SJCRH30 (cell line): ENCODE measurements around the gene EVI5. TPM values are rescaled to one million over a fixed set of nuclear protein-coding genes. Genes with fewer than 3 reads are reported as not detected.

Experiments used
- total RNA-seq: library from RNA; depleted of rRNA; stranded (reverse); fragments of >200 nt; shearing (Covaris generic); gene quantifications from 2 replicates; pipeline ENCODE4 v1.2.3, GENCODE V29; 2014; rRNA removed

The EVI5 gene
- total RNA-seq, 1 experiment from 2014 or later = 31.6 TPM

Other genes starting within 250 kb of the EVI5 start
- 3,395 and 3,707 TPM in 2 replicates for gene RPL5, start 46.9 kb upstream of the EVI5 start, total RNA-seq
- 9.6 and 9.8 TPM in 2 replicates for gene DIPK1A, start 176.4 kb upstream of the EVI5 start, total RNA-seq